ENCODE data around the gene VGF.

- no peak for TF ChIP-seq CTCF (IDR thresholded peaks at IDR 0.05)
- TF ChIP-seq EZH2 (IDR thresholded peaks at IDR 0.05; ENCODE audit: borderline replicate concordance, insufficient read depth, low read depth, low read length, poor library complexity, severe bottlenecking): no peak
These were observed 8.3 kb downstream of the VGF start for GRCh38 chr7:101156866-101157589.

Measured in B cell (primary cell).